OCI-LY3 (cell line): ENCODE data around the gene COL6A2.
"Not testable (repeated sequence)": the region's sequence is repeated elsewhere in the genome, so short reads cannot be mapped to it uniquely, and the experiment has no call there.

Experiments used
- H2AFZ ChIP-seq: fragments of 200-600, 300-600 bp; shearing (Covaris generic); 2 replicates; pipeline ENCODE4 v1.6.0; 2014; ENCODE audit warnings: antibody characterized with exemption, low read depth, low read length
- H3K27ac ChIP-seq: fragments of 200-600, 300-600 bp; sonication (generic); 2 replicates; pipeline ENCODE4 v1.5.1; 2014; ENCODE audit warnings: mild to moderate bottlenecking, low read length, moderate library complexity, mixed read lengths
- H3K27me3 ChIP-seq: fragments of 200-600, 300-600 bp; sonication (generic); 2 replicates; pipeline ENCODE4 v1.6.1; 2014; ENCODE audit warnings: low read depth, low read length, mixed read lengths
- H3K36me3 ChIP-seq: fragments of 200-600, 300-600 bp; sonication (generic); replicated peaks from 2 replicates; pipeline ENCODE3; 2014; ENCODE audit warnings: low read depth, low read length, mixed read lengths
- H3K4me1 ChIP-seq: fragments of 300-600, 200-600 bp; sonication (generic); 2 replicates; pipeline ENCODE4 v1.6.1; 2014; ENCODE audit warnings: low read length, mixed read lengths
- H3K4me2 ChIP-seq: fragments of 200-600, 300-600 bp; sonication (generic); 2 replicates; pipeline ENCODE4 v1.6.1; 2014; ENCODE audit warnings: low read length, mixed read lengths
- H3K4me3 ChIP-seq: fragments of 300-600, 200-600 bp; sonication (generic); 2 replicates; pipeline ENCODE4 v1.5.1; 2014; ENCODE audit warnings: antibody characterized with exemption, mild to moderate bottlenecking, low read length, moderate library complexity
- H3K79me2 ChIP-seq: fragments of 300-600, 200-600 bp; shearing (Covaris generic); 2 replicates; pipeline ENCODE4 v1.6.1; 2014; ENCODE audit warnings: mild to moderate bottlenecking, low read length, mixed read lengths
- H3K9ac ChIP-seq: fragments of 300-600, 200-600 bp; shearing (Covaris generic); 2 replicates; pipeline ENCODE4 v1.6.0; 2014; ENCODE audit warnings: mild to moderate bottlenecking, low read length, moderate library complexity
- H3K9me3 ChIP-seq: fragments of 200-600, 300-600 bp; shearing (Covaris generic); 2 replicates; pipeline ENCODE4 v1.6.1; 2014; ENCODE audit warnings: low read length, mixed read lengths; ENCODE audit not compliant: insufficient read depth
- H4K20me1 ChIP-seq: fragments of 200-600, 300-600 bp; sonication (generic); 2 replicates; pipeline ENCODE4 v1.6.1; 2016; ENCODE audit warnings: low read length, mixed read lengths; ENCODE audit not compliant: insufficient read depth
- EZH2phosphoT487 ChIP-seq: fragments of 200-600 bp; shearing (Covaris generic); IDR thresholded peaks from 2 replicates; pipeline ENCODE4 v1.6.1; 2018; ENCODE audit warnings: antibody characterized with exemption, mixed run types, low read depth
- TF ChIP-seq, protein P1 (sequence below): fragments of 200-600, 300-600 bp; sonication (generic); IDR thresholded peaks from 2 replicates; pipeline ENCODE4 v1.5.1; 2014; ENCODE audit warnings: antibody characterized with exemption, low read length, low read depth

The COL6A2 gene

DNA sequence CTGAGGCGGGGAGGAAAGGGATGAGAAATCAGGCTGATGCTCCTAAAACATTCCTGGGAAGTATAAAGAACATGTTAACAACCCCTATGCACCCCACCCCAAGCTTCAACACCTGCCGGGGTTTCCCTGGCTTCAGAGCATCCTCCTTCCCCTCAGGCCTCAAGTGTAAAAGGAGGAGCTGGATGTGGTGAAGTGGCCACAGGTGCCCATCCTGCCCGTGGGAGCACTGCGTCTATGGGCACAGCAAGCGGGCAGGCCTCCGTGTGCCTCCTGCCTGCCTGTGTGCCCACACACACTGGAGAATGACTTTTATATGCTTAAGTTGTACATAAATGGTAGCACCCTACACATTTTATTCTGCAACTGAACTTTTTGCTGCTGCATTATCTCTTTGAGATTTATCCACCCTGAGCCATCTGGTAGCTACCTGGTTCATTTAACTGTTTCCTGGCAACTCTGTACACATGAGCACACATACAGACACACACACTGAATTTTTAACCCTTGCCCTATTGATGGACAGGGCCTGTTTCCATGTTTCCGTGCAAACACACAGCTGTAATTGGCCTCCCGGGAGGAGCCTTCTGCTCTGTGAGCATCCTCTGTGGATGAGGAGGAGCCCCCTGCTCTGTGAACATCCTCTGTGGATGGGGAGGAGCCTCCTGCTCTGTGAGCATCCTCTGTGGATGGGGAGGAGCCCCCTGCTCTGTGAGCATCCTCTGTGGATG is 70.9 kb downstream of the COL6A2 start:
- H3K9me3 ChIP-seq = no peaks in the 10 kb centered on the region
- H3K4me2 ChIP-seq = no peak overlapping the region
- H2AFZ ChIP-seq = no peak overlapping the region
- H3K79me2 ChIP-seq = no peaks in the 10 kb centered on the region
- H3K4me1 ChIP-seq = no peaks in the 10 kb centered on the region
- H3K4me3 ChIP-seq = no peak overlapping the region
- no peaks in the 10 kb centered on the region for H3K36me3 ChIP-seq
- H3K27me3 ChIP-seq = no peaks in the 10 kb centered on the region
- H3K9ac ChIP-seq = no peak overlapping the region
- no peaks in the 10 kb centered on the region for H4K20me1 ChIP-seq
- TF ChIP-seq EZH2phosphoT487 = no peak
- TF ChIP-seq, protein P1, sequence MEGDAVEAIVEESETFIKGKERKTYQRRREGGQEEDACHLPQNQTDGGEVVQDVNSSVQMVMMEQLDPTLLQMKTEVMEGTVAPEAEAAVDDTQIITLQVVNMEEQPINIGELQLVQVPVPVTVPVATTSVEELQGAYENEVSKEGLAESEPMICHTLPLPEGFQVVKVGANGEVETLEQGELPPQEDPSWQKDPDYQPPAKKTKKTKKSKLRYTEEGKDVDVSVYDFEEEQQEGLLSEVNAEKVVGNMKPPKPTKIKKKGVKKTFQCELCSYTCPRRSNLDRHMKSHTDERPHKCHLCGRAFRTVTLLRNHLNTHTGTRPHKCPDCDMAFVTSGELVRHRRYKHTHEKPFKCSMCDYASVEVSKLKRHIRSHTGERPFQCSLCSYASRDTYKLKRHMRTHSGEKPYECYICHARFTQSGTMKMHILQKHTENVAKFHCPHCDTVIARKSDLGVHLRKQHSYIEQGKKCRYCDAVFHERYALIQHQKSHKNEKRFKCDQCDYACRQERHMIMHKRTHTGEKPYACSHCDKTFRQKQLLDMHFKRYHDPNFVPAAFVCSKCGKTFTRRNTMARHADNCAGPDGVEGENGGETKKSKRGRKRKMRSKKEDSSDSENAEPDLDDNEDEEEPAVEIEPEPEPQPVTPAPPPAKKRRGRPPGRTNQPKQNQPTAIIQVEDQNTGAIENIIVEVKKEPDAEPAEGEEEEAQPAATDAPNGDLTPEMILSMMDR = no peak
- H3K27ac ChIP-seq = no peak overlapping the region

DNA sequence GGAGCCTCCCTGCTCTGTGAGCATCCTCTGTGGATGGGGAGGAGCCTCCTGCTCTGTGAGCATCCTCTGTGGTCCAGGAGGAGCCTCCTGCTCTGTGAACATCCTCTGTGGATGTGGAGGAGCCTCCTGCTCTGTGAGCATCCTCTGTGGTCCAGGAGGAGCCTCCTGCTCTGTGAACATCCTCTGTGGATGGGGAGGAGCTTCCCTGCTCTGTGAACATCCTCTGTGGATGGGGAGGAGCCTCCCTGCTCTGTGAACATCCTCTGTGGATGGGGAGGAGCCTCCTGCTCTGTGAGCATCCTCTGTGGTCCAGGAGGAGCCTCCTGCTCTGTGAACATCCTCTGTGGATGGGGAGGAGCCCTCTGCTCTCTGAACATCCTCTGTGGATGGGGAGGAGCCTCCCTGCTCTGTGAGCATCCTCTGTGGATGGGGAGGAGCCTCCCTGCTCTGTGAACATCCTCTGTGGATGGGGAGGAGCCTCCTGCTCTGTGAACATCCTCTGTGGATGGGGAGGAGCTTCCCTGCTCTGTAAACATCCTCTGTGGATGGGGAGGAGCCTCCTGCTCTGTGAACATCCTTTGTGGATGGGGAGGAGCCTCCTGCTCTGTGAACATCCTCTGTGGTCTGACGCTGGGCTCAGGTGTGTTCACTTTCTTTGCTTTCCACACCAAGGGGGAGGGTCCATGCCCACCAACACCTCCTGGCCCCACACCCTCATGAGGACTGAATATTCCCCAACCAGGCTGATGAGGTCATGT is 72.7 kb downstream of the COL6A2 start:
- not testable (repeated sequence) for H3K79me2 ChIP-seq, H3K27me3 ChIP-seq, H3K4me2 ChIP-seq

DNA sequence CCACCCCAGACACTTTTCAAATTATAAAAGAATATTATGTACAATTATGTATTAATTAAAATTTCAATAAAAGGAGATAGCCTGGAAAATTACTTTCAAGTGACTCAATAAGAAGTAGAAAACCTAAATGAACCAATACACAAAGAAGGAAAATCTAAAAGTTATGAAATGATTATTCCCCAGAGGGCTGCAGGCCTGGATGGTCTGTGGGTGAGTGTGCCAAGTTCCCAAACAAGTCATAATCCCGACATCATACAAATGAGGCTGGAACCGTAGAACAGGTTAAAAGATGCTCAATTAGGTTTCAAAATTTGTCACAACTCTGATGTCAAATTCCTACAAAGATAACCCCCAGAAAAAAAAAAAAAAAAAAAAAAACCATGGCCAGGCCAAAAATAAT is 73.7 kb downstream of the COL6A2 start:
- H3K4me3 ChIP-seq = no peak overlapping the region
- H3K4me1 ChIP-seq = no peaks in the 10 kb centered on the region
- no peak overlapping the region for H3K4me2 ChIP-seq
- H2AFZ ChIP-seq = no peak overlapping the region
- no peaks in the 10 kb centered on the region for H3K9me3 ChIP-seq
- no peak for TF ChIP-seq EZH2phosphoT487
- TF ChIP-seq, protein P1 = no peak
- H3K27me3 ChIP-seq = no peaks in the 10 kb centered on the region
- no peak overlapping the region for H3K9ac ChIP-seq
- H3K36me3 ChIP-seq = no peaks in the 10 kb centered on the region
- no peak overlapping the region for H3K27ac ChIP-seq
- no peaks in the 10 kb centered on the region for H4K20me1 ChIP-seq
- H3K79me2 ChIP-seq = no peaks in the 10 kb centered on the region

More for the DNA sequence above, 72.7 kb downstream of the COL6A2 start:
- not testable (repeated sequence) for H3K9ac ChIP-seq, H4K20me1 ChIP-seq, H2AFZ ChIP-seq, H3K27ac ChIP-seq, H3K36me3 ChIP-seq, H3K9me3 ChIP-seq, H3K4me3 ChIP-seq, H3K4me1 ChIP-seq

DNA sequence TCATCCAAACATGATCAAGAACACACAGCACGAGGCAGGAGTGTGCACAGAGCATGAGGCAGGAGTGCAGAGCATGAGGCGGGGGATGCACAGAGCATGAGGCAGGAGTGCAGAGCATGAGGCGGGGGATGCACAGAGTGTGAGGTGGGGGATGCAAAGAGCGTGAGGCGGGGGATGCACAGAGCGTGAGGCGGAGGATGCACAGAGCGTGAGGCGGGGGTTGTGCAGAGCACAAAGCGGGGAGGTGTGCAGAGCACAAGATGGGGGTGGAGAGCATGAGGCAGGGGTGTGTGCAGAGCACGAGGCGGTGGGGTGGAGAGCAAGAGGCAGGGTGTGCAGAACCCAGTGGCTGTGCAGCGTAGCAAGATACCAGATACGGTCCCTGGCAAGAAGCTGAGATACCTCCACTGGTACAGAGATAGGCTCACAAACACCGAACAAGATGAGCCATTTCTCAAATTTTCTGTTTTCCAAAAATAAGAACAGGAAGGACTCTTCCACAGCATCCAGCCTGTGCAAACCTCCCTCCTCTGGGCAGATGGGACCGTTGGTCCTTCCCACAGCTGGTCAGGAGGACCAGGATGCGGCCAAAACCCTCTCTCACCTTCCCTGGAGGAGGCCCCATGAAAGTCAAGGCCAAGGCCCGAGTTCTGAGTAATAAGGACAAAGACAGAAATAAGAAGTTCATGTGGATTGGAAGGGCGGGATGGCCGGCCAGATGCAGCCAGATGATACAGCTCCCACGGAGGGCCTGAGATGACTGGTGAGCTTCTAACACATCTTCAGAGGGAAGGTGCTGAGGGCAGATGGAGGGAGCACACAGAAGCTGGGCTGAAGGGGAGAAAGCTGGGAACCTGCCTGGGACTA is 74.3 kb downstream of the COL6A2 start:
- no peak overlapping the region for H3K4me2 ChIP-seq
- H2AFZ ChIP-seq = no peak overlapping the region
- H3K4me3 ChIP-seq = no peak overlapping the region
- H3K79me2 ChIP-seq = no peaks in the 10 kb centered on the region
- no peak for TF ChIP-seq EZH2phosphoT487
- TF ChIP-seq, protein P1 = no peak
- no peak overlapping the region for H3K9ac ChIP-seq
- no peaks in the 10 kb centered on the region for H3K36me3 ChIP-seq
- H3K27me3 ChIP-seq = no peaks in the 10 kb centered on the region
- no peaks in the 10 kb centered on the region for H3K9me3 ChIP-seq
- H3K27ac ChIP-seq = no peak overlapping the region
- no peaks in the 10 kb centered on the region for H3K4me1 ChIP-seq
- no peaks in the 10 kb centered on the region for H4K20me1 ChIP-seq
